RPMI8226 (cell line): ENCODE measurements around the gene CTBP2.
"Not testable (repeated sequence)": the region's sequence is repeated elsewhere in the genome, so short reads cannot be mapped to it uniquely, and the experiment has no call there.

Source experiments
- DNase-seq: peaks from one replicate; pipeline ENCODE4 v3.0.0-alpha.2; 2015

CTBP2 gene

GRCh38 chr10:125060482-125060825, 99.9 kb downstream of the CTBP2 start:
- no peak for DNase-seq

DNA sequence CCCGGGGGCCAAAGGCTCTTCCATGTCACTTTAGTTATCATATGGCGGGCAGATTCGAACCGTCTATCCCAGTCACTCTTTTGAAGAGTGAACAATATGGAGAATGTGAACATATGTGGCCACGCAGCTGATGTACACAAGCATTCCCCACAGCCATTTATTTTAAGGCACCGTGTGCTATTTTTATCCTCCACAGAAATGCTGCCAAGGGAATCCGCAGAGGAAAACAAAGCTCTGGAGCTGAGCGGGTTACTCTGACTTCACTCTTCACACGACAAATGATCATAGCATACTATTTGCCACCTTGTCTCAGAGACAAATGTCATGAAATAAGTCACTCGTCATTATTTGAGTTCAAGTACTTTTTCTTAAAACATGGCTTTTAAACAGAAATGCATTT, 100.3 kb downstream of the CTBP2 start:
- no peak for DNase-seq

- not testable (repeated sequence) for DNase-seq
Observed at GRCh38 chr10:125059348-125059747, 101.0 kb downstream of the CTBP2 start.

- DNase-seq, result peak; percentile 75
Observed at GRCh38 chr10:125057158-125058001, 103.0 kb downstream of the CTBP2 start.

DNA sequence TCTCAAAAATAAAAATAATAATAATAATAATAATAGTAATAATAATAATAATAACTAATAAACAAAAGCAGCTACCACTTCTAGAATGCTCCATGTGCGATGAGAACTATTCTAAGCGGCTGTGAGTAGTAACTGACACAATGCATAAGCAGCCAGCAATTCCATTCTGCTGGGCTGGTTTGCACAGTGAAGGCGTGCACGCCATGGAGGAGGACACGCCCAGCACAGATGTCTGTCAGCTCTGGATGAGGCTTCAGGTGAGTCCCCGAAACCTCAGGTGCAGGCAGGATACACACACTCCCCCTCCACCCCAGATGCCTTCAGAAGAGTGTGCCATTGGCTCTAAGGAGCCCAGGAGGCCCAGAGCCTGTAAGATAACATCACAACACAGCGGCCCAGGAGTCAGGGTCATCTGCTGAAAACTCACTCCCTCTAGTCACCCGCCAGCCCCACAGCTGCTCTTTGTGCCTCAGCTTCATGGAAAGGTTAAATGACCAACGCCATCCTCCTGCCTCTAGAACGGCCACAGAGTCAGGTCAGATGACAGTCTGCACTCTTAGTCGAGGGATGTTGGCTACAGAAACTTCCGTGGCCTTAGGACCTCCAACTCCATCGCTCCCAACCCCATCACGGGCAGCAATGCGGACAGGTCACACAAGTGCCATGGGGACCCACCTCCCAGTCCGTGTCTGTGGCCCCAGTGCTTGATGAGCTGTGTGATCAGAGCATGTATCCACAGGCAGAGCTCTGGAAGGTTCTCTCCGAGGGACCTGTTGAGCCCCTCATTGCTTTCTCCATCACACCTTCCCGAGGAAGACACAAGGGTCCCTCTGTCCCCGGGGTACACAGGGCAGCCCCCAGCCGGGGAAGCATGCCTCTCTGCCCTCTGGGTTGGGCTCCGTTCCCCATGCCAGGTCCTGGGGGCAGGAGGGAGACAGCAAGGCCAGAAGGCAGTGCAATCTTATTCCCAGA, 103.9 kb downstream of the CTBP2 start:
- peak; percentile 52 for DNase-seq

GRCh38 chr10:125055446-125055845, 104.9 kb downstream of the CTBP2 start:
- DNase-seq, result no peak

DNA sequence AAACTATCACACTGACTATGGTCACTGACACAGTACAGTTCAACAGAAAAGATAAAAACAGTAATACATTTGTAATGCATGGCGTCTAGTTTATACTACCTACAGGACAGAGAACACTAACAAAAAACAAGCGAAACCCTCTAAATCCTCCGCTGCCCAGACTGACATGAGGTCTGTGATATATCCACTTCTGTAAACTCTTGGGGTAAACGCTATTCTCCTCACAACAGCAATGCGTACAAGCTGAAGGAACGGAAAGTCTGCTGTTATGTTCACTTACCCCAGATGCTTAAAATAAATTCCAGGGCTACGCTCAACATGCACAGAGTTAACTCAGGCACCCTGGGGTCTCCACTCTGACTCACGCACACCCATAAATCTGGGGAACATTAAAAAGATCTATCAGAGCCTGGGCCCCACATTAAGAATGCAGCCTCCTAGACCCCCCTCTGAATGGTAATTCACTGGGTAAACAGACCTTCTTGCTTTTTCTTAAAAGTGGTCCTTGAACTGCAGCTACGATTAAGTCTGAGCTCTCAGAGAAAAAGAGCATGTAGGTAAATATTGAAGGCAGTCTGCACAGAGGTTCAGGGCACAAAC, 105.6 kb downstream of the CTBP2 start:
- no peak for DNase-seq

DNA sequence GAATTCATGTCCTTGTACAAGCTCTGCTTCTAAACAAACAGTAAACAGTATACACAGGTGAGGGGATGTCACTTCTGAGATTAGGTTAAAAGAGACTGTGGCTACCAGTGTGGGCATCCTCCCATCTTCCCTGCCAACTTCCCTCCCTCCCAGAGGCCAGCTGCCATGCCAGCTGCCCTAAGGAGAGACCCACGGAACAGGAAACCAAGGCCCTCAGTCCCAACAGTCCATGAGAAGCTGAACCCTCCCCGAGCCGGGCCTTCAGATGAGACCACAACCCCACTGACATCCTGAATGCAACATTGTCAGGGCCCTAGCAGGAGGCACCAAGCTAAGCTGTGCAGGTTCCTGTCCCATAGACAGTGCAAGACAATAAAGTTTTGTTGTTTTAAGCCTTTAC, 106.1 kb downstream of the CTBP2 start:
- DNase-seq, result no peak

GRCh38 chr10:125052146-125052545, 108.2 kb downstream of the CTBP2 start:
- no peak for DNase-seq

DNA sequence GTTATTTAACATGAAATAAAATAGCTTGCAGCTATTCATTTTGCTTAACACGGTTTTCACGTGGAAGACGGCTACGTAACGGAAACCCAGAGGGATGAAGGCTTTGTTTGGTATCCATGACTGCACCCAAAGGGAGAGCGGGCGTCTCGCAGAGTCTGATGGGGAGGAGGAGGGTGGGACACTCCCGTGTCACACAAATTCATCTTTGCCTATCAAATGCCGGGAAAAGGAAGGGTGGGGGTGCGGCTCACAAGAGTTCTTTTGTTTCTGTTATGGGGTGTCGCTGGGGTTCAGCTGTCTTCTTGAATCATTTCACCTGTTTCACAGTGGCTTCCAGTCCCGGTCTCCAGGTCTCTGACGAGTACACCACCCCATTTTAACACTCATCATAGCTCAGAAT, 110.0 kb downstream of the CTBP2 start:
- no peak for DNase-seq

- no peak for DNase-seq
Observed at GRCh38 chr10:125049216-125049881, 111.0 kb downstream of the CTBP2 start.

DNA sequence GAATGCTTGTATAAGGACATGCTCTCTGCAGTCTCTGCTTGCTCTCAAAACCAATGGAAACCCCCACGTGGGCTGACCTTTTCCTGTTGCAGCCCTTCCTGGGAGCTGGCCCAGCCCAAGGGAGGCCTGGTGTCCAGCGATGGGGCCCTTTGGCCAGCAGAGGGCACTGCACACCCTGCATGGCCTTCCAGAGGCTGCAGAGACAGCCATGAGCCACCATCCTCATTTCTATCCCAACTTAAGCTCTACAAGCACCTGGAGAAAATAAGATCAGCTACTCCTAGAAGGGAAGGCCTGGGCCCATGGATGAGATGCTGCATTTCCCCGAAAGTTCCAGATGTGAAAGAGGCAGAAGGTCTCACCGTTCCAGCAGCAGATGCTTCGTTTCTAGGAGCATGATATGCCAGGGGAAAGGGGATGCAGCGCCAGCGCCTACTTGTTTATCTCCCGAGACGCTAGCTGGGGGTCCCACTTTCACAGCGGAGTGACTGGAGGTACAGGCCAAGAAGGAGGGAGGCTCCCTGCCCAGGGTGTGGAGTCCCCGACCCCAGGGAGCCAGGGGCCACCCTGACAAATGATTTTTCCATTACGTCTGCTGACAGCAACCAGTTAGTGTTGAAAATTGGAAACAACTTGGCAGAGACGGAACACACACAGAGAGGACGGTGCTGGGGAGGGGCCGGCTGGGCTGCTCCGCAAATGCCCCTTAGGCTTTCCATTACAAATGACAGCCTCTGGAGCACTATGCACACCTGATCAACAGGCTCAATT, 112.1 kb downstream of the CTBP2 start:
- DNase-seq, result peak; percentile 63

- DNase-seq, result no peak
Observed at GRCh38 chr10:125043841-125044658, 116.3 kb downstream of the CTBP2 start.

GRCh38 chr10:125041856-125042506, 118.4 kb downstream of the CTBP2 start:
- no peak for DNase-seq

DNA sequence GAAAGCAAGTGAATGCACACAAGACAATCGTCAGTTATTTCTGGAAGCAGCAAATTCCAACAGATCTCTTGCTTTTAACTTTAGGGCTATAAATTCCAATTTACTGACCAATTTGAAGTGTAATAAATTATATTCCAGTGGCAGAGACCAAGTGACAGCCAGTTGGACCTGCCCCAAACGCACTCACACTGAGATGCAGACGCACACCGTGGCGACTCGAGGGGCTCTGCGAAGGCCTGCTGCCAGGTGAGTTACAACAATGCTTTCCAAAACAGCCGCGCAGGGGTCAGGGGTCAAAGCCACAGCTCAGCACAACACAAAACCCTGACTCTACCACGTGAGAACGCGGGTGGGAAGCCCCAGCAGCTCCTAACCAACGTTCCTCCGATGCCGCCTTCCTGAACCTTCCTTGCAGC, 121.0 kb downstream of the CTBP2 start:
- no peak for DNase-seq

GRCh38 chr10:125038637-125039036, 121.7 kb downstream of the CTBP2 start:
- DNase-seq, result peak; percentile 29

DNA sequence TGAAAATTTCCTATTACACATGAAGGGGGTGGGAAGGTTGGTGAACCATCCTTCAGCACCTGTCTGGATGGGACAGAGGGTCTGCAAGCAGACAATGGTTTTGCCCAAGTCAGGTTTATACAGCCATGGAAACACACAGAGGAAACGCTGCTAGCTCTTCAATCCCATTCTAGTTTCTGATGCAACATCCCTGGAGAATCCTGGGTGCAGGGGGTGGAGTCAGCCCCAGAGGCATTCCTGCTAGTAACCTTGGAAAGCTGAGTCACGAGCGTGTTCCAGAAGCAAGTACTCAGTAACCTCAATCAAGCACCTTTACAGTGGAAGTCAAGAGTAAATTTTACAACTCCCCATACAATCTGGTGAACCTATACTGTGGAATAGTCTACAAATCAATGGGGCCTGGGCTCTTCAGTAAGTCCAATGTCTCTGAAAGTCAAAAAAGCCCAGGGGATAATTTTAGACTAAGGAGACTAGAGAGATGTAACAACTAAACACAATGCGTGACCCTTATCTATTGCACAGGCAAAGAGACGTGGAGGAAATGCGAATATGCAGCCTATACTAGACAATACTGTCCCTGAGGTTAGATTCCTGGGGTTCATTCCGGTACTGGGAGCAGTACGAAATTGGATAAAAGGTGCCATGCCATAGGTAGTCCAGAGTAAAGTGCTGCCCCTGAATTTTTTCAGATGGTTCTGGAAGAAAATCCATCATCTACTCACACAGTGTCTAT, 123.1 kb downstream of the CTBP2 start:
- no peak for DNase-seq

DNA sequence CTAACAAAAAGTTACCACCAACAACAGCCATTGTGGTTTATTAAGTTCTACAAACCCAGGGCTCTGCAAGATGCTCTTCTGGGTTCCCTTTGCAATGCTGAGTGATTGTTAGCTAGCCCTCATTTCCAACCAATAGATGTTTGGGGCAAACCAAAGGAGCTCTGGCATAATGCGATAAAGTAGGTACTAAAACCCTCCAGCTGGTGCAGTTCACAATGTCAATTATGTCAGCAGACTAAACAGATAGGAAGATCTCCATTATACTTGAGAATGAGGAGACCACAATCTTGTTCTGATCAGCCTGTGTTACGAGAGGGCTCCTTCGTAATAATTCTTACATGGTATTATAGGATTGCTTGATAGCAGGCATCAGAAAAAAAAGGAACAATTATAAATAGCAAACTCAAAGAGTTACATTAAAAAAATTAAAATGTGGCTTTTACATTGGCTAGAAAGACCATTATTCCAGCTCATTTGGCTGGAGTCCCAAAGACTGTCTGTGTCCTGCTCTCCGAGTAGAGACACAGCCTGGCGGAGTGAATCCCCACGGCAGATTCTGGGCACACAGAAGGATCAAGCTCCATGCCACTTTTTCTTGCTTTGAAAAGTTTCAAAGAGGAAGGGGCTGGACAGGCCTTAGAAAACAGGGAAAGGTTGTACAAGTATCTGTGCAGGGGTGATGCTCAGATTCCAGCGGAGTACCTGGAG, 124.6 kb downstream of the CTBP2 start:
- no peak for DNase-seq

DNA sequence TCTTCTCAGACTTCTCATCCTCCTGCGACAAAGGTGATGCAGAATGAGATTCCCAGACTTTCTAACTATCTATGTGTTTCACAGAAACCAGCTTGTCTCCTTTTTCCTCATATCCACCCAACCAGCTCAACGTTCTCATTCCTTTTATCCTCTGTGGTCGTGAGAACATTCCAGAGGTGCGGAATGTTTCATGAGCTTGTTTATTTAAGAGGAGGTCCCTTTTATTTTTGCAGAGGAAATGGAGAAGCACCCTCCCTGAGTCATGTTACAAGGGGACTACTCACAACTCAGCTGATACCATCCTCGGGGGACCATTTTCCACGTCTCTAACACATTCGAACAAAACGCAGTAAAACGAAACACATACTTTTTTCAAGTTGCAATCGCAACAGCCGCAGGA, 125.2 kb downstream of the CTBP2 start:
- no peak for DNase-seq
